ENCODE measurements around the gene CELF4. TPM values are rescaled to one million over a fixed set of nuclear protein-coding genes. Genes with fewer than 3 reads are reported as not detected.

CELF4 gene
- total RNA-seq, 2 donors from 2014 or later, result 1.4 TPM; not detected in 1

GRCh38 chr18:37491526-37491925 lies 74.1 kb downstream of the CELF4 start:
- H3K27me3 ChIP-seq, result peaks cover 4% of the 10 kb centered on the region
- TF ChIP-seq CTCF (IDR thresholded peaks at IDR 0.05), result no peak
- no peak overlapping the region for H3K27ac ChIP-seq
- no peak overlapping the region for H3K9ac ChIP-seq (ENCODE audit: low read depth in 2 of 2, low read length in 2 of 2)
- intact Hi-C loops (cut with DNase I), result no loop called here
- no peak for DNase-seq
- H3K4me3 ChIP-seq, result no peak overlapping the region
- no peaks in the 10 kb centered on the region for H3K9me3 ChIP-seq
- no peaks in the 10 kb centered on the region for H3K36me3 ChIP-seq
- no peaks in the 10 kb centered on the region for H3K4me1 ChIP-seq

DNA sequence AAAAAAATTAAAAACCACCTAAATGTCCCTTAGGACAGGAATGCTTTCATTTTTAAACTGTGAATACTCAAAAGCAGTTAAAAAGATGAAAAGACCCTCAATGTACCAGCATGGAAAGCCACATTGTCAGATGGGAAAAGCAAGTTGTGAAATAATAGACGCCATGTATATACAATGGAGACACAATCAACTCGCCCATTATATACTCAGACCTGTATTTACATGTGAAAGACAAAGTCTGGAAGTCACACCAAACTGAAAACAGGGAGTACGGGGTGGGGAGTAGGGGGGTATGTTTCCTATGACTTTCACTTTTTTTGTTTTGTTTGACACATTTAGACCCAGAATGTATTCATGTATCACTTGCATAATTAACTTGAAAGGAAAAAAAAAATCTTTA lies 75.6 kb downstream of the CELF4 start:
- Histone ChIP-seq H3K9me3 (no peaks in the 10 kb centered on the region), H3K27me3 (peaks cover 11% of the 10 kb centered on the region), H3K4me1 (no peaks in the 10 kb centered on the region), H3K9ac (ENCODE audit: low read depth in 2 of 2, low read length in 2 of 2) (no peak overlapping the region), H3K4me3 (no peak overlapping the region), H3K27ac (no peak overlapping the region), H3K36me3 (no peaks in the 10 kb centered on the region)
- TF ChIP-seq CTCF (IDR thresholded peaks at IDR 0.05), result no peak
- no peak for DNase-seq
- intact Hi-C loops (cut with DNase I), result no loop called here

- H3K4me1 ChIP-seq, result no peaks in the 10 kb centered on the region
- DNase-seq, result no peak
- intact Hi-C loops (cut with DNase I), result no loop called here
- H3K4me3 ChIP-seq, result no peak overlapping the region
- no peaks in the 10 kb centered on the region for H3K9me3 ChIP-seq
- TF ChIP-seq CTCF (IDR thresholded peaks at IDR 0.05), result no peak
- H3K36me3 ChIP-seq, result no peaks in the 10 kb centered on the region
- H3K9ac ChIP-seq (ENCODE audit: low read depth in 2 of 2, low read length in 2 of 2), result no peak overlapping the region
- peaks cover 15% of the 10 kb centered on the region for H3K27me3 ChIP-seq
- no peak overlapping the region for H3K27ac ChIP-seq
These were observed 76.6 kb downstream of the CELF4 start for GRCh38 chr18:37489011-37489410.

DNA sequence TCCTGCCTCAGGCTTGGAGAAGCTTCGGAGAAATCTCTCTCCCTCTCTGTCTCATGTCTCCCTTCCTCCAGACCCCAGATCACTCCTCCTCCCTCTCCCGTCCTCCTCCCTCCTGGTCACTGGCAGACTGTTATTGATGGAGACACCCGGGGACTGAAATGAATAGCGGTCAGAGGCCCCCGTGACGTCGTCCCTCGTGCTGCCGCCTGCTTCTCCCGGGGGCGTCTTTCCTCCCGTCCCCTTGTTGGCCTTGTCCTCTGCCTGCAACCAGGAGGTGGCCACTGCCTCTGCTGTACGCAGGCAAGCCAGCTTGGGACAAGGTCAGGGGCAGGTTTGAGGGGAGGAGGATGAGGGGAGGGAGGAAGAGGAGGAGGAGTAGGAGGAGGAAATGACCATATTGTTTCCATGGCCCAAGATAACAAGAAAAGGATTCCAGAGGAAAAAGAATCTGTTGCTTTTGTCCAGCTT lies 78.2 kb downstream of the CELF4 start:
- TF ChIP-seq CTCF (IDR thresholded peaks at IDR 0.05), result no peak
- Histone ChIP-seq H3K4me1 (no peaks in the 10 kb centered on the region), H3K36me3 (no peaks in the 10 kb centered on the region), H3K4me3 (no peak overlapping the region), H3K27ac (no peak overlapping the region), H3K9ac (ENCODE audit: low read depth in 2 of 2, low read length in 2 of 2) (no peak overlapping the region), H3K9me3 (no peaks in the 10 kb centered on the region), H3K27me3 (peaks cover 19% of the 10 kb centered on the region)
- intact Hi-C loops (cut with DNase I), result no loop called here
- DNase-seq, result no peak

GRCh38 chr18:37486848-37487247 lies 78.8 kb downstream of the CELF4 start:
- H3K4me1 ChIP-seq, result no peaks in the 10 kb centered on the region
- no peaks in the 10 kb centered on the region for H3K9me3 ChIP-seq
- no peaks in the 10 kb centered on the region for H3K36me3 ChIP-seq
- no peak for DNase-seq
- peaks cover 19% of the 10 kb centered on the region for H3K27me3 ChIP-seq
- TF ChIP-seq CTCF (IDR thresholded peaks at IDR 0.05), result no peak
- intact Hi-C loops (cut with DNase I), result no loop called here
- H3K9ac ChIP-seq (ENCODE audit: low read depth in 2 of 2, low read length in 2 of 2), result no peak overlapping the region
- H3K27ac ChIP-seq, result no peak overlapping the region
- H3K4me3 ChIP-seq, result no peak overlapping the region

Data from colonic mucosa (tissue), 4 donors.